Measurements from ENCODE around the gene HAUS1. TPM values are rescaled to one million over a fixed set of nuclear protein-coding genes. Genes with fewer than 3 reads are reported as not detected.
A peak's percentile ranks its signal among the peaks of the same experiment; 100 is the strongest.

The HAUS1 gene
- total RNA-seq, 1 experiment from 2014 or later, result 32.6 TPM

DNA sequence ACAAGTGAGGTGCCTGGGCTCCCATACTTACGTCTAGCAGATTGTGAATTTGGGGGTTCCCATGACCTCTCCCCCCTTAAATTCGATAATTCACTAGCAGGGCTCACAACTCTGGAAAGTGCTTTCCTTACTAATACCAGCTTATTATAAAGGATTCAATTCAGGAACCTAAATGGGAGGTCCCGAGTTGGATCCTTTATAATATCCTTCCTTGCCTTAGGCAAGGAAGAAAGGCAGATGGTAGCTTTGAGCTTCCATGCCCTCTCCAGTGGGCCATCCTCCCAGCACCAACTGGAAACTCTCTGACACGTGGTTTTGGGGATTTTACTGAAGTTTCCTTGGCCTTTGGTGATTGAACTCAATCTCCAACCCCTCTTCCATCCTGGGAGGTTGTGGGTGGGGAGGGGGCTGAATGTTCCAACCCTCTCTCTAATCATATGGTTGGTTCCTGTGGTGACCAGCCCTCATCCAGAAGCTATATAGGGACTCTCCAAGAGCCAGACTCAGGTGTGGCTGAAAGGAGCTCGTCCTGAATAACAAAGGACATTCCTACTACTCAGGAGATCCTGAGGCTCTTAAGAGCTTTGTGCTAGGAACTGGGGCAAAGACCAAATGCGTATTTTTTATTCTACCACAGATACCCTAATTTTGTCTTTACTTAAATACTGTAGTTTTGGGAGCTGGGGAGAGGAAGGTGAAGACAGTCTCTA lies 62.2 kb downstream of the HAUS1 start:
- DNase-seq (ENCODE audit: low read depth, low spot score), result peak; percentile 52
- in situ Hi-C loops (cut with HindIII; ENCODE audit: low pct_unique_long_range_greater_than_20kb, low sequenced_read_pairs), result no loop called here

DNA sequence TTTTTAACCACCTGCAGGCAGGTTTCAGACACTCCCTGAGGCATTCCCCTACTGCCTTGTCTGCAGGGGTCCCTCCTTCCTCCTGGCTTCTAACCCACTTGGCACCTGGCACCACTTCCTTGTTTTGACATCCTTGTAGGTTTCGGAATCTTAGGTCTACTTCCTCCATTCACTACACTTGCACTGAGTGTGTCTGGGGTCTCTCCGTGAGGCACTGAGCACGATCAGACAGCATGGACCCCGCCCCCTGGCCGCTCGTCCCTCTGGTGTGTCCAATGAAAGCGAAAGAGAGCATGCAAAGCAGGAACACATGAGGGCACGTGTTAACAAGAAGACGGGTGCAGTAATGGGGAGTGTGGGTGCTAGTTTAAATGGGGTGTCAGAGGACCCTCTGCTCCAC lies 63.8 kb downstream of the HAUS1 start:
- no peak for DNase-seq (ENCODE audit: low read depth, low spot score)
- in situ Hi-C loops (cut with HindIII; ENCODE audit: low pct_unique_long_range_greater_than_20kb, low sequenced_read_pairs), result no loop called here

DNA sequence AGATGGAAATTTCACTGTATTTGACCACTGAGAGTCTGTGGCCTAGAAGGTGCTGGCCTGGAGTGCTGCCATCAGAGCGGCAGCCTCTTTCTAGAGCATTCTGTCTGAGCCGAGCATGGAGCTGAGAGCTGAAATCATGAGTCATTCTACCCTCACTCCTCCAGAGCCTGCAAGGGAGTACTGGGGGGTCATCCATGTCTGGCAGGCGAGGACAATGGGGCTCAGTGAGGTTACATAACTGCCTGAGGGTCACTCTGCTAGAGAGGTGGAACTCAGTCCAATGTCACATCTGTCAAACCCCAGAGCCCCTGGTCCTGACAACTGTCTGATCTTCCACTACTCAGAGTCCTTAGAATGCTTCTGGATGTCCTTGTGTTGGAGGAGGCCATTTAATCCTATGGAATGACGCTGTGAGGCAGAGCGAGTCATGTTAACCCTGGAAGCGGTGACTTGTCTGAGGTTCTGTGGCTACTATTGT lies 65.3 kb downstream of the HAUS1 start:
- DNase-seq (ENCODE audit: low read depth, low spot score), result peak; percentile 30
- in situ Hi-C loops (cut with HindIII; ENCODE audit: low pct_unique_long_range_greater_than_20kb, low sequenced_read_pairs), result no loop called here

DNA sequence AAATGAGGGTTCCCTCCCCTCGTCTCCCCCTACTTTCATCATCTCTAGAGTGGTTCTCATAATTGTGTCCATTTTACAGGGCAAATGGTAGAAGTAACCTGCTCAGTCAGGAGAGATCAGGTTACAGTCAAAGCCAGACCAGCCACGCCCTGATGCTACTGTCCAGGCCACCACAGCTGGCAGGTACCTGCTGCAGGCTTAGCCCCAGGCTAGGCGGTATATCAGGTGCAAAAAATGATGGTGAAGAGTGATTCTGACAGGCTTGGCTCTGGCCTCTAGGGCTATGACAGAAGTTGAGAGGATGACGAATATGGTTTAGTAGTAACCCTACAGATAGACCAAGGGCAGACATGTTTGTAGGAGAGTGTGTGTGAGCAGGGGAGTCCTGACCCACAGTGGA lies 67.1 kb downstream of the HAUS1 start:
- DNase-seq (ENCODE audit: low read depth, low spot score), result no peak
- in situ Hi-C loops (cut with HindIII; ENCODE audit: low pct_unique_long_range_greater_than_20kb, low sequenced_read_pairs), result no loop called here

DNA sequence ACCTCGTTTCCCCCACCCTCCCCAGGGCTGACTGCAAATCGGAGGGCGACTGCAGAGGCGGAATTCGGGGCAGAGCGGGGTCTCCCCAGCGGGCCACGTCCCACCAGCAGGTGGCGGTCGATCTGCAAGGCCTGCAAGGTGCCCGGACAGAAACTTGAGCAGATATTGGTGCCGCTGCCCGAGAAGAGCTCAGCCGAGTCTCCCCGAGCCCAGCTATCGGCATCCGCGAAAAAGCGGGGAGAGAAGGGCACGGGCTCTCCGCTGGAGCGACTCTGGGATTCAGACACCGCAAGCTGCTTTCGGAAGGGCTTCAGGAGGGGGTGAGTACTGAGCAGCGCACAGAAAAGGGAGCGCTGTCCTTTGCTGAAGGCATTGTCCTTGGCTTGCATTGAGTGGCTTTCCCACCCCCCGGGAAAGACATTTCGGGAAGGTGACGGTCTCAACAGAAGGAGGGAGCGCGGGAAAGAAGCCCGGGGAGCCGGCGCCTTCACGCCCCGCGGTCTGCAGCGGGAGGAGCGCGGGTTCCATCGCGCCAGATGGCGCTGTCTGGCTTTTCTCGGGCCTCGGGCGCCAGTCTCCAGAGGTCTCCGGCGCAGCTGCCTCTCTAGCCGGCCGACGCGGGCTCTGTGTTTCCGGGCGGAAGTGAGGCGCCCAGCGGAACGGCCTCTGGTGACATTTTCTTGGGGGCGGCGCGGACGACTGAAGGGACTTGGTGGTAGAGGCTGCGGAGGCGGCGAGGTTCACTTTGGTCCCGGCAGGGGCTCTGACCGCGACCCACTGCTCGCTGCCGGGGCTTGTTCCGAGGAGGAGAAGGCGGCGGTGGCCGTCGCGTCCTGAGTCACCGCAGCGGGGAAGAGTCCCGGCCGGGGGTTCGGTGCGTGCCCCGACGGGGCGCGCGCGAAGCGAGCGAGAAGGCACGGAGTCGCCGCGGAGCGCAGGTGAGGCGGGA lies 69.5 kb downstream of the HAUS1 start:
- in situ Hi-C loops (cut with HindIII; ENCODE audit: low pct_unique_long_range_greater_than_20kb, low sequenced_read_pairs), result no loop called here

DNA sequence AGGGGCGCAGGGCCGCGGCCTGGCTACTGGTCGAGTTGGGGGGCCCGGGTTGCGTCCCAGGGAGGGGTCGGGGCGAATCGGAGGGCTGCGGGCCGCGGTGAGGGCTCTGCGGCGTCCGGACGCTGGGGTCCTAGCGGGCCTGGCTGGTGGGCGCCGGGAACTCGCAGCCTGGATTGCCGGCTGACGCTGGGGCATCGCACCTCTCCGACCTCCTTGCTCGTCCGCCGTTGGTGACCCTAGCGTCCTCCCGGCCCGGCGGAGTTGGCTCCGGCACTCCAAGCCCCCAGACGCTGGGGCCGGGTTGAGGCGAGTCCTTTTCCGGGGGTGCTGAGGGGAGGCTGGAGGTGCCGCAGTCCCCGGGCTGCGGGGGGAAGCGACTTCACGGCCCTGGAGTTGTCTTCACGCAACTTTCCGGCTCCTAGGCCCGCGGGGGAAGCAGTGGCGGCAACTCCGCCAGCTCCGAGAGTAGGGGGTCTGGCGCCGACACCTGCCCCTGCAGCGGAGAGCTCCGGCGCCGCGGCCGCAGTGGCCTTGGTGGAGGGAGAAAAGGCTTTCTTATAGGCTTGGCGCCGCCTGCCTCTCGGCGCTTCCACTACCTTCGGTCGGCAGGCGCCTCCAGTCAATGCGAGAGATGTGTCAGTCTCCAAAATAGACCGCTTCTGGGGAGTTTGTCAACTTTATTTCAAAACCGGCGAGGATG lies 70.3 kb downstream of the HAUS1 start:
- in situ Hi-C loops (cut with HindIII; ENCODE audit: low pct_unique_long_range_greater_than_20kb, low sequenced_read_pairs), result no loop called here
- no peak for DNase-seq (ENCODE audit: low read depth, low spot score)

More for the DNA sequence above, 69.5 kb downstream of the HAUS1 start:
- peak; percentile 89 for DNase-seq (ENCODE audit: low read depth, low spot score)

DNA sequence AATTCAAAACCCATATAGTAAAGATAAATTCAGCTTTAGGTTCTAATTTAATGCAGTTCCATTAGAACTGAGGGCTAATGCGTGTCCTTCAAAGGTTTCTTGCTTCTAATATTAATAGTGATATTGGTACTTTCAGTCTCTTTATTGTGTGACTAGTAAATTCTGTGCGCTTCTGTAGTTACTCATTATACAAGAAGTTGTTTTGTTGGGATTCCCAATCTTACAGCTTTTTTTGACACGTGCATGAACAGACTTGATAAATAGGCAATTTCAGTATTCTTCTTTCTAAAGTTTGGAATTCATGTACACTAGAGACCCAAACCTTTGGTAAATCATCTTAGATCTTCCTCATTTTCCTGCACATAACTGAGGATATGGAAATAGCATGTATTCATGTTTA lies 71.8 kb downstream of the HAUS1 start:
- in situ Hi-C loops (cut with HindIII; ENCODE audit: low pct_unique_long_range_greater_than_20kb, low sequenced_read_pairs), result no loop called here

More for the DNA sequence above, 71.8 kb downstream of the HAUS1 start:
- DNase-seq (ENCODE audit: low read depth, low spot score), result no peak

Small RNA genes lying within 50 kb of the gene (small RNA-seq; reads per million reads assigned to genes)
- 0 reads per million in 2 experiments for gene RNU6-1278P
- gene RNY4P37, result 0 to 0.19 reads per million in 2 experiments

Other genes with a start within 250 kb of the HAUS1 start
- 27.4 and 28.2 TPM in 2 replicates for gene EPG5, start 137.1 kb upstream of the HAUS1 start, total RNA-seq (2014; rRNA removed; shearing (Covaris generic))
- 0.18 TPM in 1 of 2 replicates, not detected in the other for gene PSTPIP2, start 32.1 kb upstream of the HAUS1 start, total RNA-seq (2014; rRNA removed; shearing (Covaris generic))
- 837 and 890 TPM in 2 replicates for gene ATP5F1A, start 6.1 kb upstream of the HAUS1 start, total RNA-seq (2014; rRNA removed; shearing (Covaris generic))